NCI-H446 (cell line): ENCODE measurements around the gene CD83.
"Not testable (repeated sequence)": the region's sequence is repeated elsewhere in the genome, so short reads cannot be mapped to it uniquely, and the experiment has no call there.

Source experiments
- DNase-seq, 2 experiments: peaks; one replicate each; lab custom pipeline; 2025; lab: John Stamatoyannopoulos, UW

Gene CD83

GRCh38 chr6:14147891-14148290 lies 30.3 kb downstream of the CD83 start:
- DNase-seq, result peak; percentile 24 to 39

- DNase-seq, result peak; percentile 32 to 44
Observed at GRCh38 chr6:14148471-14148870, 30.9 kb downstream of the CD83 start.

GRCh38 chr6:14149053-14149738 lies 31.6 kb downstream of the CD83 start:
- no peak for DNase-seq

DNA sequence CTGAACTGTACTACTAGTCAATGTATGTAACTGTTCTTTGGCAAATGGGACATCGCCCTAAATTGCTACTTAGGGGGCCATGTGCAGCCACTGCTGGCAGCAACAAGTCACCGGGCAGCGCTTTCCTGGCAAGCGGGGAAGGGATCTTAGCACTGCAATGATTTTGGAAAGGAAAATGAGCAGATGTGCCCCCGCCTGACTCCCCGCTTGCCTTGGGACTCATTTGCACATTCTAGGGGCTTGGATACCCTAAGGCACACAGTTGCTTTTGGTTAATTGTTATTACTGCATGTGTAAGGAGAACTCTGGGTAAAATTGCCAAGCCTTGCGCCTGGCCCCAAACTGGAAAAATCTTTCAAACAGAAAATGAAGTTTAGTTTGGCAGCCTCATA lies 32.2 kb downstream of the CD83 start:
- peak; percentile 24 to 77 for DNase-seq

GRCh38 chr6:14151300-14151699 lies 33.7 kb downstream of the CD83 start:
- DNase-seq, result not testable (repeated sequence)

- DNase-seq, result no peak
Observed at GRCh38 chr6:14151773-14152172, 34.2 kb downstream of the CD83 start.

DNA sequence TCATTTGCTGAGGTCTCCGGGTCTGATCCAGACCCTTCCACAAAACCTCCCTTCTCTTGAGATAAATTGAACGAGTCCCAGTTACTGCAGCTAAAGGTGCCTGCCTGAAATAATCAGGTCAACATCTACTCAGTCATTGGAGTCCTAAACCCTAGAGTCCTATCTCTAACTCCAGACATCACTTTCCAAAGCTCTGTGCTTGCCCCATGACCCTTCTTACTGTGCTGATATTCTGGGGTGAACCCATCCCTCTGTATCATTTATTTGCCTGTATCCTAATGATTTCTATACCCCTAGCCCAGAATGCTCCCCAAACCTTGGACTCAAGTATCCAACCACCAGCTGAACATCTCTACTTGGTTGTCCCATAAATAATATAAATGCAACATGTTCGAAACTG lies 35.7 kb downstream of the CD83 start:
- no peak for DNase-seq

GRCh38 chr6:14159090-14159489 lies 41.5 kb downstream of the CD83 start:
- no peak for DNase-seq

GRCh38 chr6:14162826-14163225 lies 45.3 kb downstream of the CD83 start:
- DNase-seq, result no peak

GRCh38 chr6:14165091-14165490 lies 47.5 kb downstream of the CD83 start:
- DNase-seq, result no peak

DNA sequence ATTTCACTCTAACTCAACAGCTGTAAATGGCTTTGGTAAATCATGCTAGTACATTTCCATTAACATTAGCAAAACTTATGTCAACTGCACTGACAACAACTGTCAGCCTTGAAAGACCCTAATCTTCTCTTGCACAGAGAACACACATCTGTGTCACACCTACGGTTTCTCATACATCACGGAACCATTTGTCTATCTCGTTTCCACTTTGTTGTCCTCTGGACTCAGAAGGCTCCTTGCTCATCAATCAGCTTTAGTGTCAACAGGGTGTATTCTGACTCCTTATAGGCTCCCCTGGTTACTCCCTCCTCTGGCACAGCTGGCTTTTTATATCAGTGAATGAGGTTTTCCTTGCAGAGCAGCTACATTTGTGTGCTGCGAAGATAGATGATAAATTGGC lies 49.3 kb downstream of the CD83 start:
- no peak for DNase-seq

DNA sequence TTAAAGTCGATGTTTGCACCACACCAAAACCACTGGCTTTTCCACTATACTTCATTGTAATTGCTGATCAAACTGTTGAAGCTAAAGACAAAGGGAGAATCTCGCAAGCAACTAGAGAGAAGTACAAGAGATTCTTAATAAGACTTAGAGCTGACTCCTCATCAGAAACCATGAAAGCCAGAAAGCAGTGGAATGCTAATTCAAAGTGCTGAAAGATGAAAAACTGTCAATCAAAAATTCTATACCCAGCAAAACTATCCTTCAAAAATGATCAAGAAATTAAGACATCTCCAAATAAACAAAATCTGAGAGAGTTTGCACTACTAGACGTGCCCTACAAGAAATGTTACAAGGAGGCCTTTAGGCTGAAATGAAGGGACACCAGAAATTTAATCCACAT lies 52.6 kb downstream of the CD83 start:
- DNase-seq, result no peak

DNA sequence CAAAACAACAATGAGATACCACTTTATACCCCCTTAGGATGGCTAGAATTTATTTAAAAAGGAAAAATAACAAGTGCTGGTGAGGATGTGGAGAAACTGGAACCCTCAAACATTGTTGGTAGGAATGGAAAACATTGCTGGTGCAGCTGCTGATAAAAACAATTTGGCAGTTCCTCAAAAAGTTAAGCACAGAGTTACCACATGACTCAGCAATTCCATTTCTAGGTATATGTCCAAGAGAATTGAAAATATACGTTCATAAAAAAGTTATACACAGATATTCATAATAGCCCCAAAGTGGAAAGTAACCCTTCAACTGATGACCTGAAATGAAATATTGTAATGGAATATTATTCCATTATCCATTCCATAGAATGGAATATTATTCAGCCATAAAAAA lies 55.0 kb downstream of the CD83 start:
- no peak for DNase-seq

- no peak for DNase-seq
Observed at GRCh38 chr6:14174226-14174625, 56.7 kb downstream of the CD83 start.

DNA sequence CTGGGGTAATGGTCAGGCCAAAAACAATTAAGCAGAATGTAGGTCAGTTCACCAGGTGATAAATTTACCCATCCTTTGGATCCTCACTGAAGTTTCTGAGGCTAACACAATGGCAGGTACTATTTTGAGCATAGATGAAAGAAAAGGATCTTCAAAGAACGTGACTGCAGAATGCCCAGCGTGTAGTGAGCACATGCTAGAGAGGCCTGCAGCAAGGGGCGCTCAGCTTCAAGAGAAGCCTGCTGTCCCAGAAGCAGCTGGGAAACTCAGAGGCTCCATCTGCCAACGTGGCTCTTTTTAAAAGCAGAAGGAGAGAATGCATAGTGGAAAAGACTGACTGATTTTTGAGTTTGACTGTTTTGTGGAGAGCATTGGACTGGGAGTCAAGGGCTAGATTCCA lies 57.4 kb downstream of the CD83 start:
- DNase-seq, result no peak

DNA sequence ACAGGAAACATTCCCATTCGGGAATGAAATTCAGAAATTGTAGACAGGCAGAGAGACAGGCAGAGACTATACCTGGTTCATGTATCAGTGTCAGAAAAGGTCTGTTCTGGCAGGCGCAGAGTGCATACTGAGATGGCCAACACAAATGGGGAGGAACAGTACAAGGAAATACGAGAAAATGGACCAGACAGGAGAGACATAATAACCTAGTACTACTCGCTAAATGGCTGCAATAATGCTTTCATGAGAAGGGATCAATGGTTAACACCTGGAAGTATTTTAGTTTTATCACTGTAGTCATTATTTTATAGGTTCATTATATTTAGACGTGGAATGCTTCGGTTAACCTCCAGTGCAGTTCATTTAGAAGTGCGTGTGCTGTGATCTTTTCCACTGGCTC lies 58.9 kb downstream of the CD83 start:
- DNase-seq, result no peak

DNA sequence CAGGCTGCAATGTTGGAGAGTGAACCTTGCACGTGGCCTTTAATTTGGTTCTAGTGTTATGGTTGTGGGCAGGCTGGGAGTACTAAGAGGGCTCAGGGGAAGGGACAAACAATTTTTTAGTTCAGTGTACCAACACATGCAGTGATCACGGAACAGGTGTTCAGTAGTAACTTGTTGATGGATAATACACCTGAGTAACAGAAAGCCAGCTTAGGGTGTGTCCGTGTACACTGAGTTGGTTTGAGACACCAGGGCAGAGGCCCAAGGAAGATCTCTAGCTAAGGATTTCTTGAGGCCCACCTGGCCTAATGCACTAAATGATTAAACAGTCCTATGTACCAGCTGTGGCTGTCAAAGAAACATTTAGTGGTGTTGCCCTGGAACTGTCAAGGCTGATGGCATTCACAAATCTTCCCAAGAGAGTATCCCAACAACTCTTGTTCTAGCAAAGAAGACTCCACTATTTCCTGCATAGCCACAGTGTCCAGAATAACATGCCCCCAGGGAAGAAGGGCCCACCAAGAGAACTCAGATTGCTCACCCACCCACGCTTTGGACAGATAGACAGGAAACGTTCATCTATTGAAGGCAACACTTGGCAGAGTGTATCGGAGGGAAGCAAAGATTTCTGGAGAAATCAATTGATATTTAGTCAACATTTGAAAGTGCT lies 60.0 kb downstream of the CD83 start:
- DNase-seq, result no peak

DNA sequence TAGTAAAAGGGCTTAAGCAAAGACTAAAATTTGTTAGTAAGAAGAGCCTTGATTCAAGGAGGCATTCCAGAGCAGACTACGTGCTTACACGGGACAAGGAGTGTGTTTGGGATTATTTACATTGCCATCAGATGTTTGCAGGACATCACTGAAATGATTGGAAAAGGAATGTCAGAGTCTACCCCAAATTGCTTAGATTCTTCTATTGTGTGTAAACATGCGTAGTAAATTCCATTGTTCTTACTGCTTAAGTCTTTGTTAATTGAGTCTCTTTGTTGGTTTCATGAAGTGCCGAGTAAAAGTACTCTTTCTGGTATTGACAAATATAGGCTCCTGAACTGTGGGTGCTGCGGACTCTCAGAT lies 60.5 kb downstream of the CD83 start:
- no peak for DNase-seq

- no peak for DNase-seq
Observed at GRCh38 chr6:14180609-14181008, 63.0 kb downstream of the CD83 start.

- DNase-seq, result no peak
Observed at GRCh38 chr6:14182916-14183315, 65.3 kb downstream of the CD83 start.
